Fibroblast of pulmonary artery (primary cell): ENCODE measurements around the gene ARV1.

Experiments
- DNase-seq: peaks from one replicate; pipeline ENCODE4 v3.0.0-alpha.2; 2010; ENCODE audit warnings: low read depth
- H3K4me3 ChIP-seq: replicated peaks from 2 replicates; pipeline ENCODE4 v1.5.1; 2011; ENCODE audit warnings: low read depth, mild to moderate bottlenecking, control low read depth, low read length, moderate library complexity
- CTCF ChIP-seq: IDR thresholded peaks from 2 replicates; pipeline ENCODE4 v1.5.1; 2011; ENCODE audit warnings: mild to moderate bottlenecking, control low read depth, low read length, inconsistent platforms; ENCODE audit errors: missing control alignments

The ARV1 gene

DNA sequence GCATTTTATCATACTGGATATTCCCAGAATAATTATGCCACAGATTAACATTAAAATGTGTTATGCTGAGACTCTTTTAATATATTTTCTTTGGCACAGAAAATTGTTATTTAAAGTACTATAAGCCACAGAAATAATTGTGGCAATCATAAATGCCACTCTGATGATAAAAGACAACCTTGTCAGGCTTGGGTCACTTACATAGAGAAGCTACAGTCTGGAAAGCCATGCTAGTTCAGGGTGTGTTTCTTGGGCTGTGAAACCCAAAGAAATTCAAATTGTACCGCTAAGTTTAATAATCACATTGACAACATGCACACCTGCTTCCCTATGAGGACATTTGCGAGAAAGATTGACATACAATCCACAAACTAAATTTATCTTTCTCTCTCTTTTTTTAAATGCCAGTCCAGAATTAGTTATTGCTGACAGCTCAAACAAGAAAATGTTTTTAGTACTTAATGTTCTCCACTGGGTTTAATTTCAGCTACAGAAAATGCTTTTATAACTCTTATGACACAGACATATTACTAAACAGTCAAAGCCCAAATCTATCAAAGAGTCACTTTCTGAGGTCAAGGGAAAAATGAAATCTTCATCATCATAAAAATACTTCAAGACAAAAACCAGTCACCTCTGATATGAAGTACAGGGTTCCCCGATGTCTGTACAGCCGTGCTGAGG is 38.9 kb upstream of the ARV1 start:
- TF ChIP-seq CTCF: no peak
- no peak for DNase-seq
- H3K4me3 ChIP-seq: no peak overlapping the region

DNA sequence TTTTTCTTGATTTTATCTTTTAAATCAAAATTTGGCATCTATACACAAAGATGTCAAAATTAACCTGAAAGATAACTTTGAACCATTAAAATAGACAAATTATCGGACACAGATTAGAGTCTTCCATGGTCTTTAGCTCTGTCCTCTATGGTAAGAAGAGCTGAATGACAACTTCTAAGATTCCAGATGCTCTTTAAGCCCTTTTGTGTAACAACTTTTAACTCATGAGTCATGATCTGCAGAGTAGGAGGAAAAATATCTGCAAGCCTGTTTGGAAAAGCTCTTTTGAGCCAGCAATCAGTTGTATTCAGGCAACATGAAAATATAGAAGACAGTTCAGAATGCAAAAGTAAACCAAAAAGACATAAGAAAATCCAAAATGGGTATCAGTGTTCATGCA is 38.0 kb upstream of the ARV1 start:
- no peak overlapping the region for H3K4me3 ChIP-seq
- TF ChIP-seq CTCF: no peak
- DNase-seq: peak; percentile 15

DNA sequence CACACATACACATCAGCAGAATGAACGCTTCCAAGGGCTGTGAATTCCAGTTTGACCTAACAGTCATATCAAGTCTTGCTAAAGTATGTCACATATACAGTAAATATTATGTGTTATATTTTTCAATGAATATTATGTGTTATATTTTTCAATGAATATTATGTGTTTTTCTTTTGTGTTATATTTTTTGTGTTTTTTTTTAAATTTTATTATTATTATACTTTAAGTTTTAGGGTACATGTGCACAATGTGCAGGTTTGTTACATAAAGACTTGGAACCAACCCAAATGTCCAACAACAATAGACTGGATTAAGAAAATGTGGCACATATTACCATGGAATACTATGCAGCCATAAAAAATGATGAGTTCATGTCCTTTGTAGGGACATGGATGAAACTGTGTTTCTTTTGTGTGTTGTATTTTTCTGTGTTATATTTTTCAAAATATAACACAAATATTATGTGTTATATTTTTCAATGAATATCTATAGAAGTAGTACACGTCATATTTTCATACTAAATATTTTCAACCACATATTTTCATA is 35.8 kb upstream of the ARV1 start:
- TF ChIP-seq CTCF: no peak
- no peak overlapping the region for H3K4me3 ChIP-seq
- no peak for DNase-seq

- DNase-seq: no peak
- no peak overlapping the region for H3K4me3 ChIP-seq
- TF ChIP-seq CTCF: no peak
These were observed 30.6 kb upstream of the ARV1 start for GRCh38 chr1:230948301-230948700.

GRCh38 chr1:230948903-230949302 is 30.0 kb upstream of the ARV1 start:
- no peak for TF ChIP-seq CTCF
- H3K4me3 ChIP-seq: no peak overlapping the region
- no peak for DNase-seq

GRCh38 chr1:230950404-230950803 is 28.5 kb upstream of the ARV1 start:
- no peak overlapping the region for H3K4me3 ChIP-seq
- no peak for TF ChIP-seq CTCF
- DNase-seq: no peak

DNA sequence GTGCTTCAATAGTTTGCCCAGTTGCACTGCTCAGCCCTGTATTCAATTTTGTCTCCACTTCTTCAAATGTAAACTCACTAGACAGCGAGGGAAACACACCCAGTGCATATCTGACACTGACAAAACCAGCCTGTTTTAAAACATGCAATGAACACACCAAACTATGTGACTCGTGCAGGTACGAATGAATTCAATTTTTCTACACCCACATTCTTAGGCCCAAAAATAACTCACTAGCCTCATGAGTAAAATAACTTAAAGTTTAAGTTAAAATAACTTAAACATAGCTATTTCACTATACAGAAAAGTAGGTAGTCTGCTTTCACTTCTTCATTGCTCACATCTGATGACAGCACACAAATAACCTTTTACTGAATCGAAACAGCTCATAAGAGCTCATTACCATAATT is 21.3 kb upstream of the ARV1 start:
- no peak for DNase-seq

More for the DNA sequence above, 21.3 kb upstream of the ARV1 start:
- TF ChIP-seq CTCF: no peak
- H3K4me3 ChIP-seq: no peak overlapping the region
